ENCODE results near the gene MGP. TPM values are rescaled to one million over a fixed set of nuclear protein-coding genes. Genes with fewer than 3 reads are reported as not detected.

Gene MGP
- total RNA-seq, 2 experiments from 2014 or later, result 1.3 to 1.8 TPM

DNA sequence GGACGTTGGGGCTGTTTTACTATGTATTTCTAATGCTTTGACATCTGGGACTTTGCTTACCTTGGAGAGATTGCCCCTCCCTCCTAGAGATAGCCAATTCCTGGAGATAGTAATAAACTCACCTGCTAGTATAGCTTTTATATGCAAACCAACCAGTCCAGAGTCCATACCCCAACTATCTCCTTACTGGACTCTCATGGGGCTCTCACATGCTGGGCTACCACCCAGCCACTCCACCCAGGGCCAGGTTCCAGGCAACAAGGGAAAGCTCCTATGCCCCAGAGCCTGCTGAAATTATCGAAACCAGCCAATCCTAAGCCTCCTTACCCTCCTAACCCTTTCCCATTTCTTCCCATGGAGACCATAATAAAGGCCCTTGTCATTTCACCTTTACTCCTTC, 25.5 kb upstream of the MGP start:
- H3K36me3 ChIP-seq (ENCODE audit: insufficient read depth, low read length), result peaks cover 40% of the 10 kb centered on the region
- intact Hi-C loops (cut with DNase I, micrococcal nuclease), result loop anchor here in 1 of 2 experiments (10.0 kb wide), 1 partner anchor 686 kb away; no protein-coding TSS in a partner anchor
- Mint-ChIP-seq H3K27ac (no peak overlapping the region), H3K36me3 (ENCODE audit: low read depth) (peaks cover 88% of the 10 kb centered on the region), H3K9me3 (no peaks in the 10 kb centered on the region), H3K4me1 (ENCODE audit: low read depth) (peaks cover 14% of the 10 kb centered on the region), H3K4me3 (no peak overlapping the region), H3K27me3 (no peaks in the 10 kb centered on the region)
- H3K9me3 ChIP-seq (ENCODE audit: control insufficient read depth in 1 of 2, insufficient read depth in 1 of 2, low read length in 2 of 2), result no peaks in the 10 kb centered on the region
- H3K4me3 ChIP-seq (ENCODE audit: low read length), result no peak overlapping the region
- H3K4me1 ChIP-seq (ENCODE audit: insufficient read depth, low read length), result no peaks in the 10 kb centered on the region
- no peak for ATAC-seq (ENCODE audit: poor library complexity)
- TF ChIP-seq, protein P1, sequence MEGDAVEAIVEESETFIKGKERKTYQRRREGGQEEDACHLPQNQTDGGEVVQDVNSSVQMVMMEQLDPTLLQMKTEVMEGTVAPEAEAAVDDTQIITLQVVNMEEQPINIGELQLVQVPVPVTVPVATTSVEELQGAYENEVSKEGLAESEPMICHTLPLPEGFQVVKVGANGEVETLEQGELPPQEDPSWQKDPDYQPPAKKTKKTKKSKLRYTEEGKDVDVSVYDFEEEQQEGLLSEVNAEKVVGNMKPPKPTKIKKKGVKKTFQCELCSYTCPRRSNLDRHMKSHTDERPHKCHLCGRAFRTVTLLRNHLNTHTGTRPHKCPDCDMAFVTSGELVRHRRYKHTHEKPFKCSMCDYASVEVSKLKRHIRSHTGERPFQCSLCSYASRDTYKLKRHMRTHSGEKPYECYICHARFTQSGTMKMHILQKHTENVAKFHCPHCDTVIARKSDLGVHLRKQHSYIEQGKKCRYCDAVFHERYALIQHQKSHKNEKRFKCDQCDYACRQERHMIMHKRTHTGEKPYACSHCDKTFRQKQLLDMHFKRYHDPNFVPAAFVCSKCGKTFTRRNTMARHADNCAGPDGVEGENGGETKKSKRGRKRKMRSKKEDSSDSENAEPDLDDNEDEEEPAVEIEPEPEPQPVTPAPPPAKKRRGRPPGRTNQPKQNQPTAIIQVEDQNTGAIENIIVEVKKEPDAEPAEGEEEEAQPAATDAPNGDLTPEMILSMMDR (IDR thresholded peaks at IDR 0.05), result no peak
- ChIA-PET CTCF (interaction anchor here (1.4 kb wide), 1 partner anchor 85 kb away, joined by 4 read pairs; no protein-coding TSS in a partner anchor), POLR2A (no interaction called here)
- H3K27me3 ChIP-seq (ENCODE audit: control insufficient read depth in 1 of 2, insufficient read depth in 2 of 2, low read length in 2 of 2), result no peaks in the 10 kb centered on the region
- H3K27ac ChIP-seq (ENCODE audit: low read depth in 1 of 2, low read length in 2 of 2), result no peak overlapping the region
- DNase-seq, result no peak

DNA sequence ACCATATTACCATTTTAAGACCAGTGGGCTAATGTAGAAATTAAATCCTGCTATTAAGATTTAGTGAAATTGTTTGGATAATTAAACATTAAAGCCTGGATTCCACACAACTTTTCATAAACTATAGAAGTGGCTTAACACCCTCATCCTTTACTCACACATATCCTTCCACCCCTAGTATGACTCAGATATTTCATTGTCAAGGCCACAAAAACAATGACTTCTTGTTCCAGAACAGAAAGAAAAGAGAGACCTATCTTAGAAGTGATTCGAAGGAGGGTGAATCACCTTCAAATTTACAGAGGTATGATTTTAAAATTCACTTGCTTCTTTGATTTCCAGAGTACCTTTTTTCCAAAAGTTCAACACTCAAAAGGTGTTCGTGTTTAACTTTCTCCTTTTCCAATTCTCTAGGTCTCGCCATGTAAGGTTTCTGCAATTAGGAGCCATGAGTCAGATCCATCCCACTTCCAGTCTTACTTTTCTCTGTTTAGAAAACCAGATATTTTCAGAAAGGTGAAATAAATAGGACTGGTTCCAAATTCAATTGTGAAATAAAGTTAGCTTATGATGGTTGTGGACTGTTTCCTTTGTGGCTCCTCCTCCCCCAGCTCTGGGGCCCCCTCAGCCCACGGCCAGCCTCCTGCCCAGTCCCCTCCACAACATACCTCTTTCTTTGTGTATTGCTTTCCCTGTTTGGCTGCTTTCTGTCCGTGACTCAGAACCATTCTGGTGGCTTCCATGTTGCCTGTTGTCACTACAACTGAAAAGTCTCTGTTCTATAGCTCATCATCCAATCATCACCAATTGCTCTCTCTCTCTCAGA, 24.6 kb upstream of the MGP start:
- H3K4me3 Mint-ChIP-seq, result no peak overlapping the region
- DNase-seq (no peak), ATAC-seq (ENCODE audit: poor library complexity) (no peak)
- TF ChIP-seq, protein P1 (IDR thresholded peaks at IDR 0.05), result no peak
- no peaks in the 10 kb centered on the region for H3K27me3 Mint-ChIP-seq
- no peaks in the 10 kb centered on the region for H3K9me3 Mint-ChIP-seq
- Histone ChIP-seq H3K36me3 (ENCODE audit: insufficient read depth, low read length) (peaks cover 32% of the 10 kb centered on the region), H3K4me1 (ENCODE audit: insufficient read depth, low read length) (no peaks in the 10 kb centered on the region), H3K27me3 (ENCODE audit: control insufficient read depth in 1 of 2, insufficient read depth in 2 of 2, low read length in 2 of 2) (no peaks in the 10 kb centered on the region), H3K9me3 (ENCODE audit: control insufficient read depth in 1 of 2, insufficient read depth in 1 of 2, low read length in 2 of 2) (no peaks in the 10 kb centered on the region), H3K4me3 (ENCODE audit: low read length) (no peak overlapping the region), H3K27ac (ENCODE audit: low read depth in 1 of 2, low read length in 2 of 2) (no peak overlapping the region)
- ChIA-PET CTCF (interaction anchor here (1.4 kb wide), 1 partner anchor 85 kb away, joined by 4 read pairs; no protein-coding TSS in a partner anchor), POLR2A (no interaction called here)
- no peak overlapping the region for H3K27ac Mint-ChIP-seq
- peaks cover 80% of the 10 kb centered on the region for H3K36me3 Mint-ChIP-seq (ENCODE audit: low read depth)
- peaks cover 17% of the 10 kb centered on the region for H3K4me1 Mint-ChIP-seq (ENCODE audit: low read depth)
- intact Hi-C loops (cut with DNase I, micrococcal nuclease), result loop anchor here in 1 of 2 experiments (10.0 kb wide), 1 partner anchor 686 kb away; no protein-coding TSS in a partner anchor

DNA sequence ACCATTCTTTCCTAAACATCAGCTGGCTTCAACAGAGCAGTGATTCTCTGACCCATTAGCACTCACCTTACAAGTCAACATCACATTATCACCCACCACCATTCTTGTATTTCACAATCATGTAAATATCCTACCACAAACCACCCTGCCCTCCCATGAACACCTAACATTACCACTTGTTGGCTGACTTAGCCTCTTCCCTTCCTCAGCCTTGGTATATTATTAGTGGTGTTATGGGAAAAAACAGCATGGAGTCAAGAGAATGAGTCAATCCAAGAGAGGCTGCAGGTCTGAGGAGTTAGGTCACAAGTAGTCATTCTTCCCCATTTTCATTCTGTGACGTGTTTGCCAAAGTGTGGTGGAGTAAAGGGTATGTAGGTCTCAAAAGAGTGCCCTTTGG, 22.3 kb upstream of the MGP start:
- H3K4me3 ChIP-seq (ENCODE audit: low read length), result no peak overlapping the region
- TF ChIP-seq, protein P1 (IDR thresholded peaks at IDR 0.05), result no peak
- no peaks in the 10 kb centered on the region for H3K9me3 ChIP-seq (ENCODE audit: control insufficient read depth in 1 of 2, insufficient read depth in 1 of 2, low read length in 2 of 2)
- Mint-ChIP-seq H3K4me1 (ENCODE audit: low read depth) (peaks cover 14% of the 10 kb centered on the region), H3K9me3 (no peaks in the 10 kb centered on the region), H3K27me3 (no peaks in the 10 kb centered on the region), H3K36me3 (ENCODE audit: low read depth) (peaks cover 56% of the 10 kb centered on the region), H3K4me3 (no peak overlapping the region), H3K27ac (no peak overlapping the region)
- intact Hi-C loops (cut with DNase I, micrococcal nuclease), result no loop called here
- DNase-seq, result no peak
- POLR2A ChIA-PET, result no interaction called here
- H3K4me1 ChIP-seq (ENCODE audit: insufficient read depth, low read length), result no peaks in the 10 kb centered on the region
- no peaks in the 10 kb centered on the region for H3K27me3 ChIP-seq (ENCODE audit: control insufficient read depth in 1 of 2, insufficient read depth in 2 of 2, low read length in 2 of 2)
- no peak overlapping the region for H3K27ac ChIP-seq (ENCODE audit: low read depth in 1 of 2, low read length in 2 of 2)
- CTCF ChIA-PET, result no interaction called here
- H3K36me3 ChIP-seq (ENCODE audit: insufficient read depth, low read length), result peaks cover 9% of the 10 kb centered on the region
- no peak for ATAC-seq (ENCODE audit: poor library complexity)
